Measurements from ENCODE around the gene MTFMT.

Gene MTFMT

DNA sequence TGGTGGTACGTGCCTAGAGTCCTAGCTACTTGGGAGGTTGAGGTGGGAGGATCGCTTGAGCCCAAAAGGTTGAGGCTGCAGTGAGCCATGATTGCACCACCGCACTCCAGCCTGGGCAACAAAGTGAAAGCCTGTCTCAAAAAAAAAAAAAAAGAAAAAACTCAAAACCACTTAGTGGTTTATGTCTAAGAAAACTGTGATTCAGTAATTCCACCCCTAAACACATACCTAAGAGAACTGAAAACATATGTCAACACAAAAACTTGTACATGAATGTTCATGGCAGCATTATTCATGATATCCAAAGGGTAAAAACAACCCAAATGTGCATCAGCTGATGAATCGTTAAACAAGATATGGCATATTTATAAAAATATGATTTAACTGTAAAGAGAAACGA is 54.0 kb downstream of the MTFMT start:
- TF ChIP-seq, protein P1, sequence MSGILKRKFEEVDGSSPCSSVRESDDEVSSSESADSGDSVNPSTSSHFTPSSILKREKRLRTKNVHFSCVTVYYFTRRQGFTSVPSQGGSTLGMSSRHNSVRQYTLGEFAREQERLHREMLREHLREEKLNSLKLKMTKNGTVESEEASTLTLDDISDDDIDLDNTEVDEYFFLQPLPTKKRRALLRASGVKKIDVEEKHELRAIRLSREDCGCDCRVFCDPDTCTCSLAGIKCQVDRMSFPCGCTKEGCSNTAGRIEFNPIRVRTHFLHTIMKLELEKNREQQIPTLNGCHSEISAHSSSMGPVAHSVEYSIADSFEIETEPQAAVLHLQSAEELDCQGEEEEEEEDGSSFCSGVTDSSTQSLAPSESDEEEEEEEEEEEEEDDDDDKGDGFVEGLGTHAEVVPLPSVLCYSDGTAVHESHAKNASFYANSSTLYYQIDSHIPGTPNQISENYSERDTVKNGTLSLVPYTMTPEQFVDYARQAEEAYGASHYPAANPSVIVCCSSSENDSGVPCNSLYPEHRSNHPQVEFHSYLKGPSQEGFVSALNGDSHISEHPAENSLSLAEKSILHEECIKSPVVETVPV (CRISPR knock-in tag; IDR thresholded peaks at IDR 0.05) = no peak
- TF ChIP-seq PPARA (CRISPR knock-in tag; IDR thresholded peaks at IDR 0.05; ENCODE audit: borderline replicate concordance) (no peak), GLIS3 (CRISPR knock-in tag; IDR thresholded peaks at IDR 0.05) (no peak), ZFP3 (CRISPR knock-in tag; IDR thresholded peaks at IDR 0.05) (no peak), TOX (CRISPR knock-in tag; IDR thresholded peaks at IDR 0.05; ENCODE audit: borderline replicate concordance) (no peak), ZNF70 (CRISPR knock-in tag; IDR thresholded peaks at IDR 0.05) (no peak), SNAI2 (CRISPR knock-in tag; IDR thresholded peaks at IDR 0.05) (no peak), ESRRG (CRISPR knock-in tag; IDR thresholded peaks at IDR 0.05) (no peak), ZC3H10 (CRISPR knock-in tag; IDR thresholded peaks at IDR 0.05) (no peak), OSR1 (CRISPR knock-in tag; IDR thresholded peaks at IDR 0.05) (no peak), ZNF565 (CRISPR knock-in tag; conservative IDR thresholded peaks at IDR 0.05; ENCODE audit: low read depth) (no peak)
- TF ChIP-seq, protein P2, sequence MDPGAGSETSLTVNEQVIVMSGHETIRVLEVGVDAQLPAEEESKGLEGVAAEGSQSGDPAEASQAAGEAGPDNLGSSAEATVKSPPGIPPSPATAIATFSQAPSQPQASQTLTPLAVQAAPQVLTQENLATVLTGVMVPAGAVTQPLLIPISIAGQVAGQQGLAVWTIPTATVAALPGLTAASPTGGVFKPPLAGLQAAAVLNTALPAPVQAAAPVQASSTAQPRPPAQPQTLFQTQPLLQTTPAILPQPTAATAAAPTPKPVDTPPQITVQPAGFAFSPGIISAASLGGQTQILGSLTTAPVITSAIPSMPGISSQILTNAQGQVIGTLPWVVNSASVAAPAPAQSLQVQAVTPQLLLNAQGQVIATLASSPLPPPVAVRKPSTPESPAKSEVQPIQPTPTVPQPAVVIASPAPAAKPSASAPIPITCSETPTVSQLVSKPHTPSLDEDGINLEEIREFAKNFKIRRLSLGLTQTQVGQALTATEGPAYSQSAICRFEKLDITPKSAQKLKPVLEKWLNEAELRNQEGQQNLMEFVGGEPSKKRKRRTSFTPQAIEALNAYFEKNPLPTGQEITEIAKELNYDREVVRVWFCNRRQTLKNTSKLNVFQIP (CRISPR knock-in tag; IDR thresholded peaks at IDR 0.05; ENCODE audit: borderline replicate concordance, low read depth) = no peak
- TF ChIP-seq, protein P3, sequence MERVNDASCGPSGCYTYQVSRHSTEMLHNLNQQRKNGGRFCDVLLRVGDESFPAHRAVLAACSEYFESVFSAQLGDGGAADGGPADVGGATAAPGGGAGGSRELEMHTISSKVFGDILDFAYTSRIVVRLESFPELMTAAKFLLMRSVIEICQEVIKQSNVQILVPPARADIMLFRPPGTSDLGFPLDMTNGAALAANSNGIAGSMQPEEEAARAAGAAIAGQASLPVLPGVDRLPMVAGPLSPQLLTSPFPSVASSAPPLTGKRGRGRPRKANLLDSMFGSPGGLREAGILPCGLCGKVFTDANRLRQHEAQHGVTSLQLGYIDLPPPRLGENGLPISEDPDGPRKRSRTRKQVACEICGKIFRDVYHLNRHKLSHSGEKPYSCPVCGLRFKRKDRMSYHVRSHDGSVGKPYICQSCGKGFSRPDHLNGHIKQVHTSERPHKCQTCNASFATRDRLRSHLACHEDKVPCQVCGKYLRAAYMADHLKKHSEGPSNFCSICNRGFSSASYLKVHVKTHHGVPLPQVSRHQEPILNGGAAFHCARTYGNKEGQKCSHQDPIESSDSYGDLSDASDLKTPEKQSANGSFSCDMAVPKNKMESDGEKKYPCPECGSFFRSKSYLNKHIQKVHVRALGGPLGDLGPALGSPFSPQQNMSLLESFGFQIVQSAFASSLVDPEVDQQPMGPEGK (CRISPR knock-in tag; IDR thresholded peaks at IDR 0.05; ENCODE audit: borderline replicate concordance) = no peak
- ATAC-seq = no peak

DNA sequence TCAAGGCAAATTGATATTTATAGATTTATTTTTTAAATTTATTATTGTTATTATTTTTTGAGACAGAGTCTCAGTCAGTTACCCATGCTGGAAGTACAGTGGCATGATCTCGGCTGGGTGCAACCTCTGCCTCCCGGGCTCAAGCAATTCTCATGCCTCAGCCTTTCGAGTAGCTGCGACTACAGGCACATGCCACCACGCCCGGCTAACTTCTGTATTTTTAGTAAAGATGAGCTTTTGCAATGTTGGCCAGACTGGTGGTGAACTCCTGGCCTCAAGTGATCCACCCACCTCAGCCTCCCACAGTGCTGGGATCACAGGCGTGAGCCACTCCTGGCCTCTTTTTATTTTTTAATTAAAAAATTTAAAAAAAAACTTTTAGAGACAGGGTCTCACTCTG is 58.7 kb downstream of the MTFMT start:
- ATAC-seq = no peak
- TF ChIP-seq, protein P2 (CRISPR knock-in tag; IDR thresholded peaks at IDR 0.05; ENCODE audit: borderline replicate concordance, low read depth) = no peak
- TF ChIP-seq TCF4 (CRISPR knock-in tag; IDR thresholded peaks at IDR 0.05; ENCODE audit: borderline replicate concordance) (no peak), ZFP3 (CRISPR knock-in tag; IDR thresholded peaks at IDR 0.05) (no peak), ZNF8 (CRISPR knock-in tag; IDR thresholded peaks at IDR 0.05) (no peak), ZFP30 (CRISPR knock-in tag; IDR thresholded peaks at IDR 0.05) (no peak), ISL1 (CRISPR knock-in tag; IDR thresholded peaks at IDR 0.05) (no peak), TOX (CRISPR knock-in tag; IDR thresholded peaks at IDR 0.05; ENCODE audit: borderline replicate concordance) (no peak), RARB (CRISPR knock-in tag; IDR thresholded peaks at IDR 0.05) (no peak), ZNF565 (CRISPR knock-in tag; conservative IDR thresholded peaks at IDR 0.05; ENCODE audit: low read depth) (no peak), ZC3H10 (CRISPR knock-in tag; IDR thresholded peaks at IDR 0.05) (no peak)
- TF ChIP-seq, protein P4, sequence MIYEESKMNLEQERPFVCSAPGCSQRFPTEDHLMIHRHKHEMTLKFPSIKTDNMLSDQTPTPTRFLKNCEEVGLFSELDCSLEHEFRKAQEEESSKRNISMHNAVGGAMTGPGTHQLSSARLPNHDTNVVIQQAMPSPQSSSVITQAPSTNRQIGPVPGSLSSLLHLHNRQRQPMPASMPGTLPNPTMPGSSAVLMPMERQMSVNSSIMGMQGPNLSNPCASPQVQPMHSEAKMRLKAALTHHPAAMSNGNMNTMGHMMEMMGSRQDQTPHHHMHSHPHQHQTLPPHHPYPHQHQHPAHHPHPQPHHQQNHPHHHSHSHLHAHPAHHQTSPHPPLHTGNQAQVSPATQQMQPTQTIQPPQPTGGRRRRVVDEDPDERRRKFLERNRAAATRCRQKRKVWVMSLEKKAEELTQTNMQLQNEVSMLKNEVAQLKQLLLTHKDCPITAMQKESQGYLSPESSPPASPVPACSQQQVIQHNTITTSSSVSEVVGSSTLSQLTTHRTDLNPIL (CRISPR knock-in tag; IDR thresholded peaks at IDR 0.05; ENCODE audit: low read depth) = no peak
- TF ChIP-seq, protein P5, sequence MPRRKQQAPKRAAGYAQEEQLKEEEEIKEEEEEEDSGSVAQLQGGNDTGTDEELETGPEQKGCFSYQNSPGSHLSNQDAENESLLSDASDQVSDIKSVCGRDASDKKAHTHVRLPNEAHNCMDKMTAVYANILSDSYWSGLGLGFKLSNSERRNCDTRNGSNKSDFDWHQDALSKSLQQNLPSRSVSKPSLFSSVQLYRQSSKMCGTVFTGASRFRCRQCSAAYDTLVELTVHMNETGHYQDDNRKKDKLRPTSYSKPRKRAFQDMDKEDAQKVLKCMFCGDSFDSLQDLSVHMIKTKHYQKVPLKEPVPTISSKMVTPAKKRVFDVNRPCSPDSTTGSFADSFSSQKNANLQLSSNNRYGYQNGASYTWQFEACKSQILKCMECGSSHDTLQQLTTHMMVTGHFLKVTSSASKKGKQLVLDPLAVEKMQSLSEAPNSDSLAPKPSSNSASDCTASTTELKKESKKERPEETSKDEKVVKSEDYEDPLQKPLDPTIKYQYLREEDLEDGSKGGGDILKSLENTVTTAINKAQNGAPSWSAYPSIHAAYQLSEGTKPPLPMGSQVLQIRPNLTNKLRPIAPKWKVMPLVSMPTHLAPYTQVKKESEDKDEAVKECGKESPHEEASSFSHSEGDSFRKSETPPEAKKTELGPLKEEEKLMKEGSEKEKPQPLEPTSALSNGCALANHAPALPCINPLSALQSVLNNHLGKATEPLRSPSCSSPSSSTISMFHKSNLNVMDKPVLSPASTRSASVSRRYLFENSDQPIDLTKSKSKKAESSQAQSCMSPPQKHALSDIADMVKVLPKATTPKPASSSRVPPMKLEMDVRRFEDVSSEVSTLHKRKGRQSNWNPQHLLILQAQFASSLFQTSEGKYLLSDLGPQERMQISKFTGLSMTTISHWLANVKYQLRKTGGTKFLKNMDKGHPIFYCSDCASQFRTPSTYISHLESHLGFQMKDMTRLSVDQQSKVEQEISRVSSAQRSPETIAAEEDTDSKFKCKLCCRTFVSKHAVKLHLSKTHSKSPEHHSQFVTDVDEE (CRISPR knock-in tag; IDR thresholded peaks at IDR 0.05) = no peak

All from SK-N-SH treated with all-trans-retinoic acid at 6 μM for 48 hours (cell line).